ENCODE data around the gene IGF2. TPM values are rescaled to one million over a fixed set of nuclear protein-coding genes. Genes with fewer than 3 reads are reported as not detected.

The IGF2 gene
- total and polyA plus RNA-seq, 2 donors (not counting 3 experiments of a cell fraction or from before 2014, with no cell fraction given): 5.7 to 21.0 TPM

- FAIRE-seq (no peak), DNase-seq (ENCODE audit: low read depth, low spot score) (no peak)
- intact Hi-C loops (cut with micrococcal nuclease): no loop called here
- Histone ChIP-seq H3K27me3 (ENCODE audit: control insufficient read depth in 2 of 2, insufficient read depth in 2 of 2, low read length in 2 of 2) (peaks cover 55 to 77% of the 10 kb centered on the region in 2 experiments), H3K9ac (replicated peaks; ENCODE audit: extremely low read depth, insufficient read depth, low read length) (no peak overlapping the region), H3K27ac (ENCODE audit: insufficient read depth, low read depth, low read length) (no peak overlapping the region), H4K20me1 (replicated peaks; ENCODE audit: control insufficient read depth, extremely low read depth, insufficient read depth, low read length) (no peaks in the 10 kb centered on the region), H3K4me1 (ENCODE audit: control insufficient read depth, extremely low read depth, insufficient read depth, low read length) (no peaks in the 10 kb centered on the region), H3K9me3 (replicated peaks; ENCODE audit: control insufficient read depth, insufficient read depth, low read length) (no peaks in the 10 kb centered on the region), H3K9me1 (replicated peaks; ENCODE audit: control insufficient read depth, extremely low read depth, insufficient read depth, low read length) (no peaks in the 10 kb centered on the region), H3K4me2 (ENCODE audit: insufficient read depth, low read length) (no peak overlapping the region), H3K36me3 (ENCODE audit: control insufficient read depth in 2 of 2, extremely low read depth in 1 of 2, insufficient read depth in 2 of 2, low read length in 2 of 2) (no peaks in the 10 kb centered on the region), H3K79me2 (ENCODE audit: control insufficient read depth, insufficient read depth, low read length) (no peaks in the 10 kb centered on the region), H2AFZ (ENCODE audit: low read depth, low read length) (no peak overlapping the region), H3K4me3 (replicated peaks in 1 of 3; ENCODE audit: insufficient read depth in 1 of 3, low read depth in 1 of 3, low read length in 3 of 3) (no peak overlapping the region)
- no TSS peak for BruUV-seq (replicated peaks)
- POLR2A ChIA-PET: no interaction called here
- CTCF ChIA-PET: interaction anchor here (1.0 to 5.9 kb wide), 4 partner anchors 9 to 260 kb away, joined by 3 to 64 read pairs (median 6); no protein-coding TSS in a partner anchor
- dilution Hi-C loops (cut with MboI; ENCODE audit: extremely low pct_ligation_motif_present, low sequenced_read_pairs): no loop called here
- peak; percentile 65 for TF ChIP-seq EZH2 (IDR thresholded peaks at IDR 0.05; ENCODE audit: borderline replicate concordance, low read depth, low read length, severe bottlenecking)
- no peak for TF ChIP-seq MAX (IDR thresholded peaks at IDR 0.05; ENCODE audit: insufficient read depth, insufficient read length)
Observed at GRCh38 chr11:2142762-2143202, 3.6 kb upstream of the IGF2 start.

- Histone ChIP-seq H3K79me2 (ENCODE audit: control insufficient read depth, insufficient read depth, low read length) (no peaks in the 10 kb centered on the region), H2AFZ (ENCODE audit: low read depth, low read length) (no peak overlapping the region), H3K9me1 (replicated peaks; ENCODE audit: control insufficient read depth, extremely low read depth, insufficient read depth, low read length) (no peaks in the 10 kb centered on the region), H3K9ac (replicated peaks; ENCODE audit: extremely low read depth, insufficient read depth, low read length) (no peak overlapping the region), H3K4me3 (replicated peaks in 1 of 3; ENCODE audit: insufficient read depth in 1 of 3, low read depth in 1 of 3, low read length in 3 of 3) (no peak overlapping the region), H3K4me2 (ENCODE audit: insufficient read depth, low read length) (no peak overlapping the region), H4K20me1 (replicated peaks; ENCODE audit: control insufficient read depth, extremely low read depth, insufficient read depth, low read length) (no peaks in the 10 kb centered on the region), H3K4me1 (ENCODE audit: control insufficient read depth, extremely low read depth, insufficient read depth, low read length) (peaks cover 2% of the 10 kb centered on the region), H3K9me3 (replicated peaks; ENCODE audit: control insufficient read depth, insufficient read depth, low read length) (no peaks in the 10 kb centered on the region), H3K27ac (ENCODE audit: insufficient read depth, low read depth, low read length) (no peak overlapping the region), H3K27me3 (ENCODE audit: control insufficient read depth in 2 of 2, insufficient read depth in 2 of 2, low read length in 2 of 2) (peaks cover 53 to 80% of the 10 kb centered on the region in 2 experiments), H3K36me3 (ENCODE audit: control insufficient read depth in 2 of 2, extremely low read depth in 1 of 2, insufficient read depth in 2 of 2, low read length in 2 of 2) (no peaks in the 10 kb centered on the region)
- DNase-seq (ENCODE audit: low read depth, low spot score) (no peak), FAIRE-seq (no peak)
- ChIA-PET CTCF (interaction anchor here (0.7 to 5.9 kb wide), 7 partner anchors 9 to 260 kb away, joined by 3 to 64 read pairs (median 4); no protein-coding TSS in a partner anchor), POLR2A (no interaction called here)
- no peak for TF ChIP-seq MAX (IDR thresholded peaks at IDR 0.05; ENCODE audit: insufficient read depth, insufficient read length)
- TF ChIP-seq FOS (IDR thresholded peaks at IDR 0.05; ENCODE audit: borderline replicate concordance, insufficient read depth, low read length): no peak
- no peak for TF ChIP-seq GATA2 (IDR thresholded peaks at IDR 0.05; ENCODE audit: insufficient read depth, insufficient read length, low read depth, low read length)
- intact Hi-C loops (cut with micrococcal nuclease) (no loop called here), dilution Hi-C loops (cut with MboI; ENCODE audit: extremely low pct_ligation_motif_present, low sequenced_read_pairs) (no loop called here)
- BruUV-seq (replicated peaks): no TSS peak
Observed at GRCh38 chr11:2142300-2142759, 3.1 kb upstream of the IGF2 start.
